HG03066 (cell line): ENCODE data around the gene ZMIZ1.

Experiments used
- ATAC-seq: cut with Tn5 transposase; IDR thresholded peaks from one replicate; pipeline ENCODE4 v1.9.1; 2021; ENCODE audit warnings: low read depth; ENCODE audit not compliant: unreplicated experiment

The ZMIZ1 gene

GRCh38 chr10:79344502-79345195, 275.9 kb downstream of the ZMIZ1 start:
- no peak for ATAC-seq

GRCh38 chr10:79345241-79346011, 276.7 kb downstream of the ZMIZ1 start:
- ATAC-seq: no peak

DNA sequence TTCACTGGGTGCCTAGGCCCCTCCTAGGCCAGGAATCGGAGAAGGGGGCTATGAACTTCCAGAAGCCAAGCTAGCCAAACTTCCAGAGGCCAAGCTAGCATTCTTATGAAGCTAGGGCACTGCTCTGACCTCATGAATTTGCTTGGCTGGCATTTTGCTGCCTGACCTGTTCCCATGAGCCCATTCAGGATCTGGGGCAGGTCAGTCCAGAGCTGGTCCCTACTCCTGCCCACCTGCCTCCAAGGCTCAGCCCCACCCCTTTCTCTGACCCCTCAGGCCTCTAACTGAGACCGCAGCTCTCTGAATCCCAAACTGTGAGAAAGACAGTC, 277.2 kb downstream of the ZMIZ1 start:
- no peak for ATAC-seq

DNA sequence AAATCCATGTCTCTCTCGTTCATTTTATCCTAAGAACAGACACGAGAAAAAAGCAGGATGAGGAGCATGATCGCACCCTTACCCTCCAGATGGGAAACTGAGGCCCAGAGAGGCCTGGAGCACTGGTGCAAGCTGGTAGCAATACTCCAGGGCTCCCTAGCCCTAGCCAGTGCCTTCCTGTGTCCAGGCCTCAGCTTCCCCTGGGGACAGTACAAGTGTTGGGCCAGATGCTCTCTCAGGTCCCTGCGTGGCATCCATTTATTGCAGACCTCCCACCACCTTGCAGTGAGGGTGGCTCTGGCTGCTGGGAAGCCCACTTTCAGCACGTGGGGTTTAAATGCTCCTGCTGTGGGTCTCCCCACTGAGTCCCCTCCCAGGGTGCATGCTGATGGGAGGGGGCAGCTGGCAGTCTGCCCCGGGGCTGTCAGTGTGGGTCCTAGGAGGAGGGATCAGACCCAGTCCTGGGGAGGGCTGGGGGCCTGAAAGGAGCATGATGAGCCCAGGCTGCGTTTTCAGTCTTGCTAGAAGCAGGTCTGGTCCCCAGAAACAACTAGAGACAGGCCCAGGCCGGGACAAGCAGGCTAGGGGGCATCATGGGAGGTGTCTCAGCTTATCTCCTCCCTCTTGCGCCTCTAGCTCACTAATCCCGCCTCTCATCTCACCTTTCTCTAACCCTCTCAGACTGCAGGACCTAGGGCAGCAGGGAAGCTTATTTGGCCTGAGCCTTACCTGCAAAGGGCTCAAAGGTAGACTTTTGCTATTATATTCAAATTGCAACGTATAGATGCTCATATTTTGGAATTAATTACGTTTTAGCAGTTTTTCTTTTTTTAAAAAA, 277.8 kb downstream of the ZMIZ1 start:
- no peak for ATAC-seq

DNA sequence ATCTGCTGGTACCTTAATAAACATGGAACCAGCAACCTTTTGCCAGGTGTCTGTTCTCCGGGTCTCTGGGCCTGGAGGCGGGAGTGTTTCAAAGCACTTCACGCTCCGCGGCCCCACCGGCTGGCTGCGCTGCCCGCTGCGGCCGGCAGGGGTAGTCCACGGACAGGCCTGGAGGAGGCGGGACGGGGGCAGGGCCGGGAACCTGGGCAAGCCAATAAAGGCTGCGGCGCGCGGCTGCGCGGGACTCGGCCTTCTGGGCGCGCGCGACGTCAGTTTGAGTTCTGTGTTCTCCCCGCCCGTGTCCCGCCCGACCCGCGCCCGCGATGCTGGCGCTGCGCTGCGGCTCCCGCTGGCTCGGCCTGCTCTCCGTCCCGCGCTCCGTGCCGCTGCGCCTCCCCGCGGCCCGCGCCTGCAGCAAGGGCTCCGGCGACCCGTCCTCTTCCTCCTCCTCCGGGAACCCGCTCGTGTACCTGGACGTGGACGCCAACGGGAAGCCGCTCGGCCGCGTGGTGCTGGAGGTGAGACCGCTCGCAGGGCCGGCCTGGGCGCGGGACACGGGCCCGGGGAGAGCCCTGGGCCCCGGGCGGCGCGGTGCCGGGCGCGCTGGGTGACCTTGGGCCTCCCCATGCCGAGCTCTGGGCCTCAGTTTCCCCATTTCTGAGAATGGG, 278.6 kb downstream of the ZMIZ1 start, which contains the start of gene PPIF:
Gene PPIF (plus strand): TSS at position 244 of the 668 bp plus-strand sequence. CDS start 80 bp downstream, at position 324.
- ATAC-seq: peak; percentile 74

- ATAC-seq: peak; percentile 75
These were observed 279.3 kb downstream of the ZMIZ1 start for GRCh38 chr10:79347894-79348639.

GRCh38 chr10:79348640-79348988, 279.8 kb downstream of the ZMIZ1 start:
- no peak for ATAC-seq

- no peak for ATAC-seq
These were observed 280.3 kb downstream of the ZMIZ1 start for GRCh38 chr10:79349072-79349491.

- no peak for ATAC-seq
These were observed 281.1 kb downstream of the ZMIZ1 start for GRCh38 chr10:79349766-79350406.

DNA sequence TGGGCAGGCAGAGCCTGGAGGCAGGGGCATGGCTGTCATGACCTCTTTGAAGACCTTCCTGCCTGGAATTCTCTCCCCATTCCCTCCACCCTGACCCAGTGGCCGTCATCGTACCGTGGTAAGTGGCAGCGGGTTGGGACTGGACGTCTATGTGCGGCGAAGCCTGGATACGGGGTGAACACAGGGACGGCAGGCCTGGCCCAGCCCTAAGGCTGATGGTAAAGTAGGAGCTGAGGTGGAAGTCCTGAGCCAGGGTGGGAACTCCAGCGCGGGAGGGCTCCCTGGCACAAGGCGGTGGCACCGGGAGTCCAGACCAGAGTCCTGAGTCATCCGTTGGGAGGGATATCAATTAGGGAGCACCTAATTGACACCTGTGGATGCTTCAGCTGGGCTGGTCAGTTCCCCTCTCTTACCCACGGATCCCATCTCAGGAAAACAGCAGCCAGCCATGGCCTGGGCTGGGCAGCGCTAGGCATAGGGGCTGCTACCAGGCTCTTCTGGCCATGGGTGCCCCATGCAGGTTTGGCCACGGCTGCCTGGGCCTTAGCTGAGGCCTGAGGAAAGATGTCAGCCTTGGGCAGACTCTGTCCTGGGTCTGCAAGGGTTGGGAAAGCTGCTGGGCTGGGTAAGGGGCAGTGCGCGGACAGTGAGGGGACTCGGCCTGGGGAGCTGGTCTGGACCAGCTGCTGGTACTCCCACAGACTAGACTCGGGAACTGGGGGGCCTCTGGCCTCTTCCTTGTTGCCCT, 281.8 kb downstream of the ZMIZ1 start:
- no peak for ATAC-seq

- no peak for ATAC-seq
These were observed 282.6 kb downstream of the ZMIZ1 start for GRCh38 chr10:79351332-79351731.

DNA sequence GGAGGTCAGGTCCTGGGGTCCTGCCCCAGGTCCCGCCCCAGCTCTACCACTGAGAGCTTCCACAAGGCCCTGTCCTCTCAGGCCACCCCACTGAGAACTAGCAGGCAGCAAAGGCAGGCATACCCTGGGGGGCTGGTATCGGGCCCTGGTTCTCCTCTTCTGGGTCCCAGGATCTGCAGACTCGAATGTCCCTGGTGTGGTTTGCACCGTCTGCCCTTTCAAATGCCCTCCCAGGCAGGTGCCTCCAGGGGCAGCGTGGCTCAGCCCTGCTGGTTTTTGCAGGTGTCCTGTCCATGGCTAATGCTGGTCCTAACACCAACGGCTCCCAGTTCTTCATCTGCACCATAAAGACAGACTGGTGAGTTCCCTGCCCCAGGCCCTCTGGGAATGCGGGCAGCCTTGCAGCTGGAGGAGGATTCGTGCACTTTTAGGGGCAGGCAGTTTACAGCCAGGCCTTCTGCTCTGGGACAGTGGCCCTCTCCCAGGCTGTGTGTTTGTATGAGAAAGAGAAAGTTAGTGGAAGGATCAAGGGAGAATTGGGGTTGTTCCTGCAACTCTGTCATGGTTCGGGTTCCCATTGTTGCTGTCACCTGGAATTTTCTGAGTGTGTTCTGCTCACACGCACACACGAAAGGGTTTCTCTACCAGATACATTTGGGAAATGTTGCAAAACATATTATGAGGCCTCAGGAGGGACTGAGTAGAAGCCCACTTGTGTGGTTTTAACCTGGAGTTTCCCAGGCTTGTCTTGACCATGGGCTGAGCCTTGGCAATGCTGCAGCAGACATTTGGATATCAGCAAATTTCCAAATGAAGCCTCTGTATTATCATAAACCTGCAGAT, 283.5 kb downstream of the ZMIZ1 start:
- no peak for ATAC-seq

DNA sequence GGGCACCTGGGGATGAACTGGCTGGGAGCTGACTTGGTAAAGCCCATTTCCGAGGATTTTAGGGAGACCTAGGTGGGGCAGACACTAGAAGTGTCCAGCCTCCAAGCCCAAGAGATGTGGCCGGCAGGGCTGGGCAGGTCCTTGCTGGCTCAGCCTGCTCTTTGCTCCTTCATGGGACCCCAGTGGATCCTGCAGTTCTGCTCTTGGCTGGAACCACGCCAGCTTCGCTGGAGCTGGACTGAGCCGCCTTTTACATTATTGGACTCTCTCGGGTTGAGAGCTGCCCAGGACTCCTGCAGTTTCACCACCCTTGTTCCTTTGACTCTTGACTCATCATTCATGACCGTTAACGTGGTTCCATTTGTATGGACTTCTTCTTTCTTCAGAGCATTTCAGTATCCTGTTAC, 284.2 kb downstream of the ZMIZ1 start:
- no peak for ATAC-seq

DNA sequence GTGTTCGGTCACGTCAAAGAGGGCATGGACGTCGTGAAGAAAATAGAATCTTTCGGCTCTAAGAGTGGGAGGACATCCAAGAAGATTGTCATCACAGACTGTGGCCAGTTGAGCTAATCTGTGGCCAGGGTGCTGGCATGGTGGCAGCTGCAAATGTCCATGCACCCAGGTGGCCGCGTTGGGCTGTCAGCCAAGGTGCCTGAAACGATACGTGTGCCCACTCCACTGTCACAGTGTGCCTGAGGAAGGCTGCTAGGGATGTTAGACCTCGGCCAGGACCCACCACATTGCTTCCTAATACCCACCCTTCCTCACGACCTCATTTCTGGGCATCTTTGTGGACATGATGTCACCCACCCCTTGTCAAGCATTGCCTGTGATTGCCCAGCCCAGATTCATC, 285.0 kb downstream of the ZMIZ1 start:
- ATAC-seq: no peak

DNA sequence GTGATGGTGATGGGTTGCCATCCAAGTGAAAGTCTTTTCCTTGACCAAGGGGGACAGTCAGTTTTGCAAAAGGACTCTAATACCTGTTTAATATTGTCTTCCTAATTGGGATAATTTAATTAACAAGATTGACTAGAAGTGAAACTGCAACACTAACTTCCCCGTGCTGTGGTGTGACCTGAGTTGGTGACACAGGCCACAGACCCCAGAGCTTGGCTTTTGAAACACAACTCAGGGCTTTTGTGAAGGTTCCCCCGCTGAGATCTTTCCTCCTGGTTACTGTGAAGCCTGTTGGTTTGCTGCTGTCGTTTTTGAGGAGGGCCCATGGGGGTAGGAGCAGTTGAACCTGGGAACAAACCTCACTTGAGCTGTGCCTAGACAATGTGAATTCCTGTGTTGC, 285.4 kb downstream of the ZMIZ1 start:
- ATAC-seq: no peak

DNA sequence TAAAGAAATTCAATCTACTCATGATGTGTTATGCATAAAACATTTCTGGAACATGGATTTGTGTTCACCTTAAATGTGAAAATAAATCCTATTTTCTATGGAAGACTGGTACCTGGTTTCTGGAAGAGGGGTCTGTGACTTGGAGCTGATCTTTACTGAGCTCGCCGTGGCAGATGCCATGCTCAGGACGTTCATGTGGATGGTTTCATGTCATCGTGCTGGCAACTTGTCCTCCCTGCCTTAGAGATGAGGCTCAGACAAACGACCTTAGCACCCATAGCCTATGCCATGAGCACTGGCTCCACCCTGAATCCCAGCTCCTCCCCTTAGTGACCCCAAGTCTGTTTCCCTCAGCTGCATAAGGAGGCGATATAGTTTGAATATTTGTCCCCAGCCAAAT, 285.8 kb downstream of the ZMIZ1 start:
- no peak for ATAC-seq

- no peak for ATAC-seq
These were observed 286.8 kb downstream of the ZMIZ1 start for GRCh38 chr10:79355420-79356017.

DNA sequence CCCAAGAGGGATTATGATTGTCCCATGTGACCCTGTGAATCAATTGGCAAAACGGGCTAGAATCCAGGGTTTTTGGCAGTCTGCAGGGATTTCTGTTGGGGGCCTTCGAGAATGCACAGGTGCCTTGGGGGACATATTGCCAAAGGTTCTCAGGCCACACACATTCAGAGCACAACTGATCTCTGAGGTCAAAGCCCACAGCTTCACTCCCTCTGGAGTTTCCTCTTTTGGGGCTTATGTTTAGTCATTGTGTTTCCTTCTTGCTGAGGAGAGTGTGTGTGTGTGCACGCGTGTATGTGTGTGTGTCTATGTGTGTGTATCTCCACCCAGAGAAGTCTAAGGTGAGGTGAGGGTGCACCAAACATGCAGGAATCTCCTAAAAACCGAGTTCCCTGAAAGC, 287.3 kb downstream of the ZMIZ1 start:
- no peak for ATAC-seq
